ENCODE results near the gene ZNHIT3. TPM values are rescaled to one million over a fixed set of nuclear protein-coding genes. Genes with fewer than 3 reads are reported as not detected.
A peak's percentile ranks its signal among the peaks of the same experiment; 100 is the strongest.

The ZNHIT3 gene
- total and polyA plus RNA-seq, 2 of the 13 experiments (the other 11 are each of a cell fraction or from before 2014, with no cell fraction given) = 66.6 to 77.4 TPM

GRCh38 chr17:36463916-36464764 lies 22.3 kb upstream of the ZNHIT3 start (continued):
- TF ChIP-seq ZNF607 (CRISPR knock-in tag; IDR thresholded peaks at IDR 0.05; ENCODE audit: borderline replicate concordance) (0 out of 2 replicates have a peak, but pooled peaks have one; percentile 63), ZSCAN22 (CRISPR knock-in tag; IDR thresholded peaks at IDR 0.05) (no peak), SRSF4 (IDR thresholded peaks at IDR 0.05; ENCODE audit: low read depth, low read length, poor library complexity, severe bottlenecking) (no peak), SRSF9 (IDR thresholded peaks at IDR 0.05; ENCODE audit: borderline replicate concordance, insufficient read depth, low read depth, low read length, poor library complexity, severe bottlenecking) (no peak), SATB2 (CRISPR knock-in tag; IDR thresholded peaks at IDR 0.05) (no peak; the same call in 1 of the 2 replicates), ZNF891 (CRISPR knock-in tag; IDR thresholded peaks at IDR 0.05) (no peak), FIP1L1 (IDR thresholded peaks at IDR 0.05; ENCODE audit: borderline replicate concordance, insufficient read depth, low read depth, low read length) (no peak), TSC22D2 (CRISPR knock-in tag; IDR thresholded peaks at IDR 0.05; ENCODE audit: borderline replicate concordance) (peak; percentile 88; the same call in 1 of the 2 replicates), SRF (IDR thresholded peaks at IDR 0.05; ENCODE audit: low read depth, low read length) (no peak), ZNF484 (CRISPR knock-in tag; IDR thresholded peaks at IDR 0.05; ENCODE audit: borderline replicate concordance, low read depth) (no peak), AHDC1 (CRISPR knock-in tag; IDR thresholded peaks at IDR 0.05; ENCODE audit: borderline replicate concordance) (no peak), ZMYM3 (CRISPR knock-in tag; IDR thresholded peaks at IDR 0.05) (no peak), FOXP1 (IDR thresholded peaks at IDR 0.05) (no peak), FOXP1 (CRISPR knock-in tag; IDR thresholded peaks at IDR 0.05) (no peak), GABPA (IDR thresholded peaks at IDR 0.05; ENCODE audit: low read depth, low read length) (no peak), GABPA (CRISPR knock-in tag; IDR thresholded peaks at IDR 0.05; ENCODE audit: low read depth) (no peak), CBFB (CRISPR knock-in tag; IDR thresholded peaks at IDR 0.05) (no peak), GATAD2A (CRISPR knock-in tag; IDR thresholded peaks at IDR 0.05) (no peak), SPEN (CRISPR knock-in tag; IDR thresholded peaks at IDR 0.05; ENCODE audit: low read depth) (no peak), TGIF2 (CRISPR knock-in tag; IDR thresholded peaks at IDR 0.05) (peak; percentile 78; the same call in 1 of the 2 replicates), ZBTB21 (CRISPR knock-in tag; IDR thresholded peaks at IDR 0.05) (no peak)
- TF ChIP-seq, protein P1, sequence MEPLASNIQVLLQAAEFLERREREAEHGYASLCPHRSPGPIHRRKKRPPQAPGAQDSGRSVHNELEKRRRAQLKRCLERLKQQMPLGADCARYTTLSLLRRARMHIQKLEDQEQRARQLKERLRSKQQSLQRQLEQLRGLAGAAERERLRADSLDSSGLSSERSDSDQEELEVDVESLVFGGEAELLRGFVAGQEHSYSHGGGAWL (CRISPR knock-in tag; IDR thresholded peaks at IDR 0.05) = peak; percentile 77; the same call in 1 of the 2 replicates
- TF ChIP-seq, protein P2, sequence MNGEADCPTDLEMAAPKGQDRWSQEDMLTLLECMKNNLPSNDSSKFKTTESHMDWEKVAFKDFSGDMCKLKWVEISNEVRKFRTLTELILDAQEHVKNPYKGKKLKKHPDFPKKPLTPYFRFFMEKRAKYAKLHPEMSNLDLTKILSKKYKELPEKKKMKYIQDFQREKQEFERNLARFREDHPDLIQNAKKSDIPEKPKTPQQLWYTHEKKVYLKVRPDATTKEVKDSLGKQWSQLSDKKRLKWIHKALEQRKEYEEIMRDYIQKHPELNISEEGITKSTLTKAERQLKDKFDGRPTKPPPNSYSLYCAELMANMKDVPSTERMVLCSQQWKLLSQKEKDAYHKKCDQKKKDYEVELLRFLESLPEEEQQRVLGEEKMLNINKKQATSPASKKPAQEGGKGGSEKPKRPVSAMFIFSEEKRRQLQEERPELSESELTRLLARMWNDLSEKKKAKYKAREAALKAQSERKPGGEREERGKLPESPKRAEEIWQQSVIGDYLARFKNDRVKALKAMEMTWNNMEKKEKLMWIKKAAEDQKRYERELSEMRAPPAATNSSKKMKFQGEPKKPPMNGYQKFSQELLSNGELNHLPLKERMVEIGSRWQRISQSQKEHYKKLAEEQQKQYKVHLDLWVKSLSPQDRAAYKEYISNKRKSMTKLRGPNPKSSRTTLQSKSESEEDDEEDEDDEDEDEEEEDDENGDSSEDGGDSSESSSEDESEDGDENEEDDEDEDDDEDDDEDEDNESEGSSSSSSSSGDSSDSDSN (CRISPR knock-in tag; IDR thresholded peaks at IDR 0.05) = no peak
